Measurements from ENCODE around the gene RHBDL3.

DNA sequence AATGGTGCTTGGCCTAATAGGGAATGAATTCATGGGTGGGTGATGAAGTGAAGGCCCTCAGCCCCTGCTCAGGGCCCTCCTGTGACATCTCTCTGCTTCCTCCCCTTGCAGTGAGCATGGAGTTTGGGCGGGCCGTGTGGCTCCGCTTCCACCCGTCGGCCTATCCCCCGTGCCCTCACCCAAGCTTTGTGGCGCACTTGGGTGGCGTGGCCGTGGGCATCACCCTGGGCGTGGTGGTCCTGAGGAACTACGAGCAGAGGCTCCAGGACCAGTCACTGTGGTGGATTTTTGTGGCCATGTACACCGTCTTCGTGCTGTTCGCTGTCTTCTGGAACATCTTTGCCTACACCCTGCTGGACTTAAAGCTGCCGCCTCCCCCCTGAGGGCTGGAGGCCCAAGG lies 55.2 kb downstream of the RHBDL3 start:
- TF ChIP-seq, protein P1, sequence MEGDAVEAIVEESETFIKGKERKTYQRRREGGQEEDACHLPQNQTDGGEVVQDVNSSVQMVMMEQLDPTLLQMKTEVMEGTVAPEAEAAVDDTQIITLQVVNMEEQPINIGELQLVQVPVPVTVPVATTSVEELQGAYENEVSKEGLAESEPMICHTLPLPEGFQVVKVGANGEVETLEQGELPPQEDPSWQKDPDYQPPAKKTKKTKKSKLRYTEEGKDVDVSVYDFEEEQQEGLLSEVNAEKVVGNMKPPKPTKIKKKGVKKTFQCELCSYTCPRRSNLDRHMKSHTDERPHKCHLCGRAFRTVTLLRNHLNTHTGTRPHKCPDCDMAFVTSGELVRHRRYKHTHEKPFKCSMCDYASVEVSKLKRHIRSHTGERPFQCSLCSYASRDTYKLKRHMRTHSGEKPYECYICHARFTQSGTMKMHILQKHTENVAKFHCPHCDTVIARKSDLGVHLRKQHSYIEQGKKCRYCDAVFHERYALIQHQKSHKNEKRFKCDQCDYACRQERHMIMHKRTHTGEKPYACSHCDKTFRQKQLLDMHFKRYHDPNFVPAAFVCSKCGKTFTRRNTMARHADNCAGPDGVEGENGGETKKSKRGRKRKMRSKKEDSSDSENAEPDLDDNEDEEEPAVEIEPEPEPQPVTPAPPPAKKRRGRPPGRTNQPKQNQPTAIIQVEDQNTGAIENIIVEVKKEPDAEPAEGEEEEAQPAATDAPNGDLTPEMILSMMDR (conservative IDR thresholded peaks at IDR 0.05), result no peak
- no peak for TF ChIP-seq ZFX (IDR thresholded peaks at IDR 0.05)

Data from C4-2B (cell line).